DND-41 (cell line): Measurements from ENCODE around the gene SMPX.

ENCODE experiments used
- CTCF ChIP-seq: IDR thresholded peaks from 2 replicates; pipeline ENCODE4 v1.5.1; 2012; ENCODE audit warnings: borderline replicate concordance, low read length, moderate library complexity, mild to moderate bottlenecking; ENCODE audit not compliant: poor library complexity, severe bottlenecking; ENCODE audit errors: extremely low read depth
- EZH2 ChIP-seq: IDR thresholded peaks from 3 replicates; pipeline ENCODE4 v1.6.1; 2012; ENCODE audit warnings: borderline replicate concordance, low read depth, mild to moderate bottlenecking, moderate library complexity, low read length, inconsistent platforms; ENCODE audit not compliant: severe bottlenecking

- no peak for TF ChIP-seq CTCF
- TF ChIP-seq EZH2, result no peak
These were observed 101.2 kb downstream of the SMPX start for GRCh38 chrX:21656587-21657317.
